ENCODE measurements around the gene CASP12.

CASP12 gene

GRCh38 chr11:104891135-104891534 is 7.1 kb downstream of the CASP12 start:
- no peak for DNase-seq

DNA sequence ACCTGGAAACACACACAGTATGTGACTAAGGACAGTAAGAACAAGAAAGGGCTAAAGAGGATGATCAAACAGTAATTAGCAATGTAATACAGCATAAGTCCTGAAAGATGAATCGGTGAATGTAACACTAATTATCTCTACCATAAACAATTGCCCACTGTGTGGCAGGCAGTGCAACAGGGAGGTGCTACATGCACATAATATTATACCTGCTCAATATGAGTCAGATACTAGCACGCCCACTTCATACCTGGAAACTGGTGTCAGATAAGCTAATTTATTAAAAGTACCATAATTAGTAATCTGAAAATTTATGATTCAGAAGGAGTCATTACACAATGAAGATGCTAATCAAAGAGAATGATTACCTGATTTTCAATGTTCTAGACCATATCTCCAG is 14.9 kb downstream of the CASP12 start:
- DNase-seq: no peak

DNA sequence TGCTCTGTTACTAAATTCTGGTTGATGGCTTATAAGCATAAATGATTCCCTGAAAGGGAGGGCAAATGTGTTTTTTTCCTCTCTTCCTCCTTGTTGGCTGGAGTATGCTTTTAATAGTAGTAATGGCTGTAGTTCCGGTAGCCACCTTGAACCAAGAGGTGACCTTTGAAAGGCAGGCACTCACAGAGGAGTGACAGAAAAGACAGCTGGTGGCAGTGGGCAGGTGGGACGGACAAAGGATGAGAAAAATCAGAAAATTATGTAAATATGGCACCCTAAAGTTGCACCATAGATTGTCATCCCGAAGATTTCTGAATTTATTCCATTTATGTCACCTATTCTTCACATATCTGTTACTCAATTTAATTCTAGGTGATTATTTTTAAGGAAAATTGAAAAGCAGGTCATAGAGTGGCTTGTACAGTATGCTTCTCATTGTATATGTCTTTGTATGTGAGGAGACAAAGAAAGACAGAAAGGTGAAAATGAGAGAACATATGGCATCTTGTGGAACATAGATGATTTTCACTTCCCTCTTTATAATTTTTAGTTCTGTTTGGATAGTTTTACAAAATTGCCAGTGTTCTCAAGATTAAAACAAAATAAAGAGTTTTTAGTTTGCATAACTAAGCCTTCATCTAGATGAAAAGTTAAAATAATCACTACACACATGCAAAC is 17.0 kb downstream of the CASP12 start:
- DNase-seq: no peak

- DNase-seq: no peak
These were observed 18.6 kb downstream of the CASP12 start for GRCh38 chr11:104879514-104880190.

GRCh38 chr11:104876861-104877431 is 21.3 kb downstream of the CASP12 start:
- no peak for DNase-seq

DNA sequence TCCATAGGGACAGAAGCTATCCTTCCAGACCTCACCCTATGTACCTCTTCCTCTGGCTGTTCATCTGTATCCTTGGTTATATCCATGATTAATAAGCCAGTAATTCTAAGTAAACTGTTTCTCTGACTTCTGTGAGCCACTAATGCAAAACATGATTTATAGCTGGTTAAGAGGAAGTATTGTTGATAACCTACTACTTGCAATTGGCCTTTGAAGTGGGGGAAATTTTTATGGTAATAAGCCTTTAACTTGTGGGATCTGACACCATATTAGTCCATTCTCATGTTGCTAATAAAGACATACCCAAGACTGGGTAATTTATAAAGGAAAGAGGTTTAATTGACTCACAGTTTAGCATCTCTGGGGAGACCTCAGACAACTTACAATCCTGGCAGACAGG is 21.9 kb downstream of the CASP12 start:
- no peak for DNase-seq

DNA sequence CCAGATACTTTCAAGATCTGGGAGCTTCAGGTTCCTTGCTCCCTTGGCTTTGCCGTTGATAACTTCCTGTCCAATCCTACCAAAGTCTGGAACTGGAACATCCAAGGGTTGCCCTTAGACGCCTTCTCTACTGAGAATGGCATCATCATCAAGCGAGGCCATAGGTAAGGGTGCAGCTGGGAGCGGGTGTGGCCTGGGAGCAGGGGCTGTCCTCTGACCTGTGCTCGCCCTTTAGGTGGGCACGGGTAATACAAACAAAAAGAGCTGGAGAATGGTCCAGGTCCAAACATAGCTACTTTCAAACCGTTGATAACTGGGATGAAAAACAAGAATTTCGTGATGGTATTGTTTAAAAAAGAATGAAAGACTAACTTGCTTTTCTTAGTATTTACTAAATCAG is 25.0 kb downstream of the CASP12 start:
- DNase-seq: no peak

- no peak for DNase-seq
These were observed 25.9 kb downstream of the CASP12 start for GRCh38 chr11:104872393-104872792.

DNA sequence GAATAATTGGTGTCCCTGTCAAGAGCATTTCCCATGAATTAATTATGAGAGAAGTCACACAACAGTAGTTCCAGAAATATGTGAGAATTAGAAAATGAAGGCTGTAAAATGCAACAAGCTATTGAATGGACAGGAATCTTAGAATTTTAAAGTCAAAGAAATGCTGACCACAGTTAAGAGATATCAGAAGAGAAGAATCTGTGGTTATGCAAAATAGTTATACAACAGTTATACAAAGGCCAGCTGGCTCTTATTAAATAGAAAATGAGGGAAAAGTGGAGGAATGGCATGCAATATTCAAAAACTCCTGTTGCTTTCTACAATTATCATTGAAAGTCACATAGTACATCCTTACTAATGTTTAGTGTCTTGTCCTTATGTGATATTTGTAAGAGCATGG is 27.4 kb downstream of the CASP12 start:
- DNase-seq: no peak

GRCh38 chr11:104866815-104867214 is 31.4 kb downstream of the CASP12 start:
- no peak for DNase-seq

GRCh38 chr11:104858882-104859775 is 39.1 kb downstream of the CASP12 start:
- no peak for DNase-seq

- DNase-seq: no peak
These were observed 41.7 kb downstream of the CASP12 start for GRCh38 chr11:104856607-104857006.

DNA sequence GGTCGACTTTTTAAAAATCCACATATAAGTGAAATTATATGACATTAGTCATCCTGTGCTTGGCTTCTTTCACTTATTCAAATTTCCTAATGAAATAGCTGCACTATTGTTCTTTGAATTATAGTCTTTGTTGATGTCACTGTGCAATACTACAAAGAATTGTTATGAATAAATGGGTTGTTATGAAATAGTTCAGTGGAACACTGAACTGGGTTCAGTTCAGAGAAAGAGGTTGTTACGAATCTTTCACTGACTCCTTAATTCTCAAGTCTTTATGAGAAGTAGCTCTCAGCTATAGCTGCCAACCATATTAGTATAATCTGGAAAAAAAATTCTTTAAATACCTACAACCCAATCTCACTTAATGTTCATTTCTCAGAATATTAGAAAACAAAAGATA is 42.3 kb downstream of the CASP12 start:
- DNase-seq: no peak

DNA sequence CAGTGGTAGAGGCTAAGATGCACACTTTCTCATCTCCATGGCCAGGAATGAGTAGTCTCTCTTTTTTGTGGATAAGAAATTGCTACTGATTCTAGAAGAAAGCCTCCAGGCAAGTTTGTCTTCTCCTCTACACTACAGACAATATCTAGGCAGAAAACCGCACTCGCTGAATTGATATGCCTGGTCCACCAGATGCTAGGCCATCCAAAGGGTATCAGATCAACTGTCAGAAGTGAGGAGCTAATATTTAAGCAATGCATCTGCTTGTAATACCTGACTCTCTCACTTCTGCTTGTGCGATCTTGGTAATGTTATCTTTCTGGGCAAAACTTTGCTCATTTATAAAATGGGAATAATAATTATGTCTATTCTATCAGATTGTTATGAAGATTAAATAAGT is 45.0 kb downstream of the CASP12 start:
- no peak for DNase-seq

DNA sequence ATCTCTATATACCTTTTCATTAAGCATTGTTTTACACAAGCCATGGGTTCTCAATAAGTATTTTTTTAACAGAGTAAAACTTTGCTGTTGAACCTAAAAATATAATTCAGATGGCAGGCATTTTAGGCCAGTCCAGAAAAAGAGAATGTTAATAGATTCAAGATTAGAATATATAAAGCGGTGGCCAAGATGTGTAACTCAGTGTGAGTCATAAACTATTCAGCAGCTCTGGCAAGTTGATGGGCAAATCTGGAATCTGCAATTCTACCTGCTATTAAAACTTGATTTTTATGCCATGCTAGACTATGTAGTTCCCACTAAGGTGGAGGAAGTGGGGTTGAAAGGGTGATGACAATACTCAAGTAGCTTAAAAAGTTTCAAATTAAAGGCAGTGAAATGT is 45.4 kb downstream of the CASP12 start:
- no peak for DNase-seq

- DNase-seq: no peak
These were observed 52.0 kb downstream of the CASP12 start for GRCh38 chr11:104846216-104846615.

GRCh38 chr11:104844451-104844850 is 53.8 kb downstream of the CASP12 start:
- DNase-seq: no peak

DNA sequence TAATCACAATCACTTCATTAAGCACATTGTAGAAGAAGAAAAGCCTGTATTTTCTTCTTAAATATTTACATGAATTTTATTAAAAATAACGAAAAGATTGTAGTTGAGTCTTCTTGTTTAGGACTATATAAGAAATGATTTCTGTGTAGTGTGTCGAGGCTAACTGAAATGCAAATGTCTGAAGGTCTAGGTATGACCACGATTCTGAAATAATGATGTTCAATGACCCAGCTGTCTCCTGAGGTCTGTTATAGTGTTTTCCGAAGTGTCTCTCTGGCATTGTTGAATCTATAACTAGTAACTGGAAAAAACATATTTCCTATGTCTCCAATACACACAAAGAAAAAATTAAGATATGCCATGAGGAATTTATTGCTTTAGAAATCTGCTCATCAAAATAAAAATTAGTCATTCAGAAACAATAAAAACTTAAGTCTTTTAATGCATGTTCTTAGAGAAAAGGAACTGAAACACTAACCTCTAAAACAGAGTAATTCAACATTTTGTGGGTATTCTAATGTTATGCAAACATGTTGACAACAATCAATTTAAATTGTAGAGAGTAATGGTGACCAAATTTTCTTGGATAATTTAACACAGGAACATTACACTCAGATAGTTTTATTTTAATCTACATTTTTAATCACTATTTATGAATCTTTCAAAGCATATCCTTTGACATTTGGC is 55.0 kb downstream of the CASP12 start:
- DNase-seq: no peak

DNA sequence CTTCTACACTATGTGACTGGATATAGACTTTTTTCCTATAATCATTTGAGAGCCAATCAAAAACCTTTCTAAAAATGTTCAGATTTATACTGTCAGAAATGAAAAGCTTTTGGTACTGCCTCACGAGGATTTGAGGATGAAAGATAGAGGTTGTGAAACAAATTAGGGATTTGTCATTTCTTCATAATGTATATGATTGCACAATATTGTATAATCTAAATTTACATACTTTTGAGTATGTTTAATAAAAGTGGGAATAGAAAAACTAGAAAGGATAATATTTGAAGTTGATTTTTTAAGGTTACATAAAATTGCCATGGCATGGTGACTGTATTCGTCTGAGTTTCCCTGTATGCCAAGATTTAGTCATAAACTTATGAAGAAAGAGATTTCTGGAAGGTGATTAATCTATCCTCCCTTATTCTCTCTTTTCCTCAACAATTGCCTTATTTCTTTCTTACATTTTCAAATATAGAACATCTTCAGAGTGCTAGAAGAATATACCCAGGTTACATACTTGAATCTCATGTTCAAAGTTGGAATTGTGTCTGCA is 56.2 kb downstream of the CASP12 start:
- no peak for DNase-seq

DNA sequence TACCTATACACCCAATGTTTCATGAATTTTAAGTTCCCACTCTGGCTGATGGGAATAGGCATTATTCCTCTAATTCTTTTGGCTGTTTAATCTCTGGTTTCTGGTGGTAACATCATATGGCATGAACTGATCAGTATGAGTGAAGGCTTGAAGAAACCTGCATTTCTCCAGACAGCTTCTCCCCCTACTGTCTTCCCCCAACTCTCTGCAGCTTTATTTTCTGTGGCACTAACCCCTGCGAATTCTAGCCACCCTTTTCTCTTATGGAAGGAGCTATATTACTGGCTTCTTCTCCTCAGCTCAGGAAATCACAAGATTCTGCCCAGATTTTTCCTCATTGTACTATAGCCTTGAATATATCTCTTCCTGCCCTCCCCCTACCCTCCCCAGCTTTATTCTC is 57.1 kb downstream of the CASP12 start:
- DNase-seq: no peak

DNA sequence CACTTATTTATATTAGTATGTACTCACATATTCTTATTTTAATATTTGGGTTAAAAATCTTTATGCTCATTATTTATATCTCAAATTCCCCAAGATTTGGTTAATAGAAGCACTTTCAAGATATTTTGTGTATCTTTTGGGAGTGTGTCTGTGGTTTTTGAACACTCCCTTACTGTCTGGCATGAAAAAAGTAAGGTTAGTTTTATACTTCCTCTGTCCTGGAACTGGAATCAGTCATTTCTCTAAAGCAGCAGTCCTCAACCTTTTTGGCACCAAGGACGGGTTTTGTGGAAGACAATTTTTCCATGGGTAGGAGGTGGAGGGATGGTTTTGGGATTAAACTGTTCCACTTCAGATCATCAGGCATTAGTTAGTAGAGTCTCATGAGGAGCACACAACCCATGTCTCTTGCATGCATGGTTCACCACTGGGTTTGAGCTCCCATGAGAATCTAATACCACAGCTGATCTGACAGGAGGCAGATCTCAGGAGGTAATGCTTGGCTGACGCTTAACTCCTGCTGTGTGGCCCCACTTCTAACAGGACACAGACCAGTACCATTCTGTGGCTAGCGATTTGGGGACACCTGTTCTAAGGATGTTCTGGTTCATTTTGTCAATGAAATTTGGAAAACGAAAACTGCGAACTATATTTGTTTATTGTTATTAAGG is 60.2 kb downstream of the CASP12 start:
- DNase-seq: no peak

- no peak for DNase-seq
These were observed 61.6 kb downstream of the CASP12 start for GRCh38 chr11:104836691-104837090.
